NCI-H748 (cell line): ENCODE measurements around the gene PJVK.
A peak's percentile ranks its signal among the peaks of the same experiment; 100 is the strongest.
"Not testable (repeated sequence)": the region's sequence is repeated elsewhere in the genome, so short reads cannot be mapped to it uniquely, and the experiment has no call there.

Experiments used
- DNase-seq: peaks from one replicate; lab custom pipeline; 2025; ENCODE audit not compliant: unreplicated experiment; lab: John Stamatoyannopoulos, UW

Gene PJVK

DNA sequence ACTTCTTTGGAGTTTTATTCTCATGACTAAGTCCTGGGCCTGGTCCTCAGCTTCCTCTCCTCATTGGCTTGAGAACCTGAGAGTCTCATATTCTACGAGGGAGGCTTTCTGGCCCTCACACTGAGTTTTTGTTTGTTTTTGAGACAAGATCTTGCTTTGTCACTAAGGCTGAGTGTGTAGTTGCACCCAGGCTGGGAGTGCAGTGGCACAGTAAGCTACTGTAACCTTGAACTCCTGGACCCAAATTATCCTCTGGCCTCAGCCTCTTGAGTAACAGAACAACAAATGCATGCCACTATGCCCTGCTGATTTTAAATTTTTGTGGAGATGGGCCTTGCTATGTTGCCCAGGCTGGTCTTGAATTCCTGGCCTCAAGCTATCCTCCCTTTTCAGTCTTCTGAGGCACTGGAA, 22.8 kb upstream of the PJVK start:
- no peak for DNase-seq

DNA sequence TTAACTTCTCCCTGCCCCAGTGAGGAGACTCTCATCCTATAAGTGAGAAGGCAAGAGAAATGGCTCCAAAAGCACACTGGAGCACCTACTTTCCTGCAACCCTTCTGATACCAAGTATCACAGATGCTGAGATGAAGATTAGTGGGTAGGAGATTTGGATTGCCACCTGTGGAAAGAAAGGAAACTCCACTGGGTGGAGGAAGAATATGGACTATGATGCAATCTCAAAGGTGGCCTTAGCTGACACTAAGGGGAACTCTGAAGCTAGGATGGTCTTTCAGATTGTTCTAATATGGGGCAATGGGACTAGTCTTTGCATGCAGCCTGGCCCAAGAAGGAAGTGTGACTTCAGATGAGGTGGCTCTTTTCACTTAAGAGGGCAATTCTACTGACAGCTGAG, 21.8 kb upstream of the PJVK start:
- DNase-seq = no peak

DNA sequence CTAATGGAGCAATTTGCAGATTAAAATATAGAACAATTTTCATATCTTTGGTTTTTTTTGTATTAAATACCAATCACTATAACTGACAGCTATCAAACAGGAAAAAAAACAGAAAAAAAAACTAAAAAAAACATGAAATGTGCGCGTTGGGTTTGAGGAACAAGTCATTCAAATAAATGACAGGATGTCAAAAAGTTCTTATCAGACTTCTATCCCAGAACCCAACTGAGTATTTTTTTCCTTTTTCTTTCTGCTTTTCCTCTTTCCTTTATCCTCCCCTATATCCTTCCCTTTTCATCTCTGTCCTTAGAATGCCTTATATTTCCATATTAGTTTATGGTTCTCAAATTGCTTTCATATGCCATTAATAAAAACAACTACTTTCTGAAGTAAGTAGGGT, 14.5 kb upstream of the PJVK start:
- no peak for DNase-seq

DNA sequence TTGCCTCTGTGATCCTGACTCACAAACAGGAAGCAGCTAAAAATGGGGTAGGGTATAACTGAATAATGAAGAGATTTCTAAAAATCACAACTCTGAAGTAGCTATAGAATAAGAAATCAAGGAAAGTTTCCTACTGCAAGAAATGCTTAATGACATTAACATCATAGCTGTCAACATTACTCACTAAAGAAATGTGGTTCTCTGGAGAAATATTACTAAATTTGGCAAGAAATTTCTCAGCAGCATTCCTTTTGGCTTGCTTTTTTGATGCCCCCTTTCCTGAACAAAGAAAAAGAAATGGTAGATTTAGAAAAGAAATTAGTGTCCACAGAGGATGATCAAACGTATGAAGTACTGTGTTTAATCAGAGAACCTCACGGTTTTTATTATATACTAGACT, 9.8 kb upstream of the PJVK start:
- DNase-seq = no peak

DNA sequence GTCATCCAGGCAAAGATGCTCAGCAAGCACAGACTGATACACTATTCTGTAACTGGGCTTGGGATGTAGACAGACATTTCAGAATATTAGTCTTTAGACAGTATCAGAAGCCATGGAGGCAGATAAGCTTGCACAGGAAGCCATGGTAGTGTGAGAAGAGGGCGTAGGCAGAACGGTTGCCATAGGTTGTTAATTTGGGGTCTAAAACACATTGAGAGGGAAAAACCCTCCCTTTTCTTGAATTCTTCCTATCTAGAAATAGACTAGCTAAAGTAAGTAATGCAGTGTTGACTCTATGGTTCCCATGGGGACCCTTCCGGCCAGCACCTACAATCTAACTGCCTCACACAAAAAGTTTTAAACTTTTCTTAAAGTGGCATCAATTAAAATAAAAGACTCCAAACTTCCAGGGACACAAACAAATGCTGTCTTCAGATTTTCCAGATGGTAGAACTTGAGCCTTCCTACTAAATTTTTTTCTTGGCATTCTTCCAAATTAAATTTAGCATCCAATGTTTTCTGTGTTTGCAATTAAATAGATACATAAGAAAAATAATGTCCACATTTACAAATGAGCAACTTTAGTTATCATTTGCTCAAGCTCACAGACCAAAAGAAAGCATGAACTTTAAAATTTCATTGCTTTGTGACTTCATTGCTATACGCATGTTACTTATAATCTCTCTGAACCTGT, 2.1 kb upstream of the PJVK start:
- no peak for DNase-seq

DNA sequence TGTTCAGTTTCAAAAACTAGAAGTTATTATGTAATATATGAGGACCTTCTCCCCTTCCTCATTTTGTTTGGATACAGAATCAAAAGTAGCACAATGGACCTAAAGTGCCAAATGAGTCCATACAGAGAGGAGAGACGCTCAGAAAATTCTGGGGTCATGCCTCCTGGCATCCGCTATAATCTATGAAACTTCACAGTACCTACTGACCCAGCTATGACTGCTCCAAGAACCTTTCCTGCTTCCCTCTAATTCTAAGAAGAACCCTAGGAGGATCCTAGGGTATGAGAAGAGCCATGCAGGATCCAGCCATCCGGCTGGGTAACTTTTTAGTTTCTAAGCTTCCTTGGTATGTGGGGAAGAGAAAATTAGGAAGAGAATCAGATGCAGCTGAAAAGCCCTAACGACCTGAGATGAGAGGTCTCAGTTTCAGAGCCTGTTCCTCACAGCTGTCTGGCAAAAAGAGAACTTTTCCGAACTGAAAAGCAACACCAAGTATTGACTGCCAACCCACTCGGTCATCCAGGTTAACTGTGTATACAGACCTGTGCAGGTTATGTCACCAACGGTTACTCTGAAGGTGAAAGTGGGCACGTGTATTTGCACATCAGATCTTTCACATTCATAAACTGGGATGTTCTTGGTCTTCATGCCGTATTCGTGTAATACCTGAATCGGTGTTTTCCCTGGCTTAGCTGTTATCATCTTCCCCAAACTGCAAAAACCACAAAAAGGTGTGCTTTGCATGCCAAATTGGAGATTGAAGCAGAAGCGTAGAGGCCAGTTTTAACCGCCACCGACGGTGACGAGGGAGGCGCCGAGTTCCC, 1.3 kb upstream of the PJVK start:
- DNase-seq = peak; percentile 53

DNA sequence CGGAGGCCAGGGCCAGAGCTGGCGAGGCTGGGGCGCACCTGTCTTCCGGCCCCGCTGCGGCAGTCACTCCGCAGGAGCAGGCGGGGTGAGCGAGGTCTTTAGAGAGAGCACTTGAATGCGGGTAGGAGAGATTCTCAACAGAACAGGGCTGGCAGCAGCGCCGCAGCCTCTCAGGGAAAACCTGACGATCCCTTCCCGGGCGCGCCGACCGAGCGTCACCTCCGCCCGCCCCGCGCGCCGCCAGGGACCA, 729 bp upstream of the PJVK start:
- no peak for DNase-seq

DNA sequence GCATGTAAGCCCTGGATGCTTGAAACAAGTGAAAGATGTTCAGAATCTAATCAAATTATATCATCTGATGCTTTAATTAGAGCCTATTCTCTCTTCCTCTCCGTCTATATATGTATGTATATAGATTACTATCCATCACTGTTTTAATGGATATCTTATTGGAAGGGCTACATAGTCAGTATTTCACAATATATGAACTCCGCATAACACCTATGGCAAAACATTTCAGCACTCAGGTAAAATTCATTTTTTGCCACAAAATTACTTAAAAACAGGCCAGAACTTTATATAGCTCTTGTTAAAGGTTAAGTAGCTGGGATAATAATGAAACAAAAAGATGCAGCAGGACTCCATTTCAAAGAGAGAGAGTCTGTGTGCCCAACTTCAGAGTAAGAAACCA, 1.2 kb downstream of the PJVK start:
- DNase-seq = no peak

DNA sequence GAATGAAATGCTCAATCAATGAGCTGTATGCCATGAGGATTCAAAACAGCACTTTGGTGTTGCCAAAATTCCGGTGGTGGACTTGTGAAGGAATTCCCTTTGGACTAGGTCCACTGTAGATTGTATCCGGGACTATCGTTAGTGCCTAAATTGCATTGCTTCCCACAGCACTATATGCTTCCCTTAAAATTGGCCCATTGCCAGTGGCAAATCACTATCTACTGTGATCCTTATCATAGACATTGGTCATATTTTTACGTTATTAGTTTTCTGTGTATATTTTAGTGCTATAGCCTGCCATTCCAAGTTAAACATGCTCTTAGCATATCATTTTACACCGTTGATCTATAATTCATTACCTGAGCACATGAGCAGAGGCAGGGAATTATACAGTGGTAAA, 1.7 kb downstream of the PJVK start:
- no peak for DNase-seq

DNA sequence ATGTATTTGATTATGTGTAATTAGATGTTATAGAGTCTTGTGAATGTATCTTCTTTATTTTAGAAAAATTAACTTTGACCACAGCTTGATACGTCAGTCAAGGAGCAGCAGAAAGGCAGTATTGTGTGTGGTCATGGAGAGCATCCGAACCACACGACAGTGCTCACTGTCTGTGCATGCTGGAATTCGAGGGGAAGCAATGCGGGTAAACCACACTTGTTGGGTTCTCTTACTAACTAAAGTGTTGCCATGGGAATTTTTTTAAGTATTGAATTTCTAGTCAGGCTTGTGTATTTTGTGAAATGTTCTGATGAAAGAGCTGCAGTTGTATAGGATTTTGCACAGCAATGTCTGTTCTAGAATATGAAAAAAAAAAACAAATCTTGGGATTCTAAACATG, 4.8 kb downstream of the PJVK start:
- no peak for DNase-seq

DNA sequence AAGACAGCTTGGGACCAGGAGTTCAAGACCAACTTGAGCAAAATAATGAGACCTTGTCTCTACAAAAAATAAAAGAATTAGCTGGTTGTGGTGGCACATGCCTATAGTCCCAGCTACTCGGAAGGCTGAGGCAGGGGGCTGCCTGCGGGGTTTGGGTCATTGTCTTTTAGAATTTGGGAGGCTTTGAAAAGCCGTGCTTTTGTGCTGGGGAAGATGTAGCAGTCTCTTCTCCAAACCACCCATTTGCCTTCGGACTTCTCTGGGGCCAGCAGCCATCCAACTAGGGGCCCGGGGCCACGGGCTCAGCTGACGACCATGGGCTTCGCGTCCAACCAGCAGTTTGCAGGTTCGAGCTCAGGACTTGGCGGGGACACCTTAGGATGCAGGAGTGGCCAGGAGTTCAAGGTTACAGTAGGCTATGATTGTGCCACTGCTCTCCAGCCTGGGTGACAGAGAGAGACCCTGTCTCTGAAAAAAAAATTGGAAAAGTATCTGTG, 6.3 kb downstream of the PJVK start:
- DNase-seq = no peak

DNA sequence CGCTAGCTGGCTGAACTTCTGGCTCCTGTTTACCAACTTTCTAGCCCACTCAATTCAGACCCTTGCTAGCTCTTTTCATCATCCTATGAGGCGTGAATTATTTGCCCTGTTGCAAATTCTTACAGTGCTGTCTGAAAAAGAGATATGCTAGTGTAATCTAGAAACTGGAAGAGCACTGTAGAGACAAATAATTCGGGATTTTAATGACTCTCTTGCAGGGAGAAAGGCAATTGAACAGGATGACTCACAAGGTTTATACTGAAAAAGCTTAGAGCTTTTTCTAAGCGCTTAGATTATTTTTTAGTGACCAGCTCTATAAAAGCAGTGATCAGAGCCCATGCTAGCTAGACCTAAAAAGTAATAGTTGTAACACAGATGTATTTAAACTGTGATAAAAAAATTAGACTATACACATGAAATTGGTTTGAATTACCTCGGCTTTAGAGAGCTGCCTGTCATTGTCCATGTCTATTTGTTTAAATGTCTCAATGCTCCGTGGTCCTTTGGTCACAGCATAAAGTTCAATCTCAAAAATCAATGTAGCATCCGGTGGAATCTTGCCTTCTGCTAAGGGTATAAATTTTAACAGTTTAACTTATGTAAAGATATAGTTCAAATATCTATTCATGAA, 18.2 kb downstream of the PJVK start:
- DNase-seq = no peak

DNA sequence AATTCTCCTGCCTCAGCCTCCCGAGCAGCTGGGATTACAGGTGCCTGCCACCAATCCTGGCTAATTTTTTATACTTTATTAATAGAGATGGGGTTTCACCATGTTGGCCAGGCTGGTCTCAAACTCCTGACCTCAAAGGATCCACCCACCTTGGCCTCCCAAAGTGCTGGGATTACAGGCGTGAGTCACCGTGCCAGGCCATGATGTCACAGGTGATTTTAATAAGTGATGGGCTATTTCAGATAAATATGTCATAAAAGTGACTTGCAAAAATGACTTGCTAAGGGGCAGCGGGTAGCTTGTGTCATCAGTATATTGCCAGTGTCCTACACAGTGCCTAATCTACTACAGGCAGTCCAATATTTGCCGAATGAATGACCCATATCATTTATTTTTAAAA, 20.1 kb downstream of the PJVK start:
- not testable (repeated sequence) for DNase-seq

DNA sequence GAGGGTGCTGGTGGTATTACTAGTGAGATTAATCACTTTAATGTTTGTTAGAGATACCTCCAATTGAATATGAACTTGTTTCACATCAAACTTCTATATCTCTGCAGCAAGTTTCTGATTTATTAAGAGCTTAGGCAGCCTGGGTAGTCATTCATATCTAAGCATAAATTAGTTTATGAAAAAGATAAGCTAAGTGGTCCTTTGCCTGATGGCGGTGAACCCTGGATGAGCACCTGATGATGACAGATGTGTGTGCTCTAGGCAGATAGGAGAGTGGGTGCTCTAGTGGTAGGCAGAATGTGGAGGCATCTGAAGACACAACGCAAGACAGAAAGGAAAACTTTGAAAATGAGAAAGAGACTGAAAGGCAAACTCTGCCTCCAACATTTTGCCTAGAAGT, 22.2 kb downstream of the PJVK start:
- DNase-seq = no peak

DNA sequence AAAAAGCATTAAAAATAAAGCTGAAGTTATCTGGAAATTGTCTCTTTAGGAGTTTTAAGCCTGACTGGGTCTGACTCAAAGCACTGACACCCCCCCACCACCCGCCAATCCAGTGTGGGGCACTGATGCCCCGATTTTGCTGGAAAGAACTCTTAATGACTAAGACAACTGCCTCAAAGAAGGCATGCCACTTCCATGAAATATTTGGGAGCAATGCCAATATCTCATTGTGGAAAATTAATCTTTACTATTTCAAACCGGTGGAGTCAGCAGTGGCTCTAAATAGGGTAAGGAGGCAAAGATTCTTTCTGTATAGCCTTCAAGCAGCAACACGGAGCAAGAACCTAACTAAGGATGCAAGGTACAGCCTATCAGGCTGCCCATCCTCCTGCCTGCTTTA, 22.8 kb downstream of the PJVK start:
- no peak for DNase-seq

DNA sequence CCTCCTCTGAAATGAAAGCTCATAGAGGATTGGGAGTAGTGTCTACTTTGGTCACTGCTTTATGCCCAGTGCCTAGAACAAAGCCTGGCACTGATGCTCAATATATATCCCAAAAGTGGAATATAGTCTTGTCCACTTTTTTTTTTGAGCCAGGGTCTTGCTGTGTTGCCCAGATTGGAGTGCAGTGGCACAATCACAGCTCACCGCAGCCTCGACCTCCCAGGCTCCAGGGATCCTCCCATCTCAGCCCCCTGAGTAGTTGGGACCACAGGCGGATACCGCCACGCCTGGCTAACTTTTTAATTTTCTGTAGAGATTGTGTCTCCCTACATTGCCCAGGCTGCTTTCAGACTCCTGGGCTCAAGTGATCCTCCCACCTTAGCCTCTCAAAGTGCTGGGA, 23.4 kb downstream of the PJVK start:
- DNase-seq = no peak

DNA sequence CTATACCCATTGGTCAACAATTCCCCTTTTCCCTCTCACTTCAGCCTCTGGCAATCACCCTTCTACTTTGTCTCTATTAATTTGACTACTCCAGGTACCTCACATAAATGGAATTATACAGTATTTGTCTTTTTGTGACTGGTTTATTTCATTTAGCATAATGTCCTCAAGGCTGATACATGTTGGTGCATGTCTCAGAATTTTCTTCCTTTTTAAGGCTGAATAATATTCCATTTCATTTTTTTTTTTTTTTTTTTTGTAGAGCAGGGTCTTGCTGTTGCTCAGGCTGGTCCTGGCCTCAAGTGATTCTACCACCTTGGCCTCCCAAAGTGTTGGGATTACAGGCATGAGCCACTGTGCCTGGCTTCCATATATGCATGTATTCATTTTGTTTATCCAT, 25.3 kb downstream of the PJVK start:
- no peak for DNase-seq

DNA sequence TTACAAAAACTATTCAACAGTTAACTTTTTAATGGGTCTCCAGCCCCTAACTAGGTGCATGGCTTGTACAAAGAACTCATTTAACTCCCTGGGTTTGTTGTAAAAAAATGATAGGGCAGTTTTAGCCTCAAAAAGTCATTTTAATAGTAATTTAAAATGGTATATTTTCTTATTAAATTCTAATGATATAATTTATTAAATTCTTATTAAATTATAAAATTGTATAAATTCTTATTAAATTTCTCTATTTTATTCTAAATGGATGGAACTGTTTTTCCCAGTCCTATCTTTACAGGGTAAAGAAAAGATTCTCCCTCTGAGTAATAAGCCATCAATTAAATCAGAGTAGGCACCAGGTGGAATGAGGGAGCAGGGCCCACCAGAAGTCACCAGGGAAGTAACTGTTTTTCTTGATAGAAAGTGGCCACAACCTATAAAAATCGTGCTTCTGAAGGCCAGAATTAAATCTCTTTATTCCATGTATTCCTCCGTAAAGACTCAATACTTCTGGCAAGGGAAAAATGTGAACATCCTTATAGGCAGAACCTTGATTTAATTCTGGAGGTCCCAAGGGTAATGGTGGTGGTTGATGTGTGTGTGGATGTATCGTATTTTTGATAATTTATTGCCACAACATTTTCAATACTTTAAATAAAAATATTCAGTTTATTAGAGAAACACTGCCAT, 26.4 kb downstream of the PJVK start:
- DNase-seq = peak; percentile 18

DNA sequence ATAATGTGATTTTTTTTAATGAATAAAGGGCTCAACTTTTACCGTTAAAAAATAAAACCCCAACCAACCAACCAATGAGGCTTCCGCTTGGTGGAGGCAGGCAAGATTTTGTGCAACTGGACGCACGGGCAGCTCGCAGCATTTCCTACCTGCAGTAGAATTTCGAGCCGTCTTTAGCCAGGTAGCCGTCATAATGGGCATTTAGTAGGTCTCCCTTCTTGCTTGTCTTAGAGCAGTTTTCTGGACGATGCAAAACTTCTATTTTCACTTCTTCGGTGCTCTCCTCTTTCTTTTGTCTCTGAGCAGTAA, 26.9 kb downstream of the PJVK start:
- peak; percentile 67 for DNase-seq

DNA sequence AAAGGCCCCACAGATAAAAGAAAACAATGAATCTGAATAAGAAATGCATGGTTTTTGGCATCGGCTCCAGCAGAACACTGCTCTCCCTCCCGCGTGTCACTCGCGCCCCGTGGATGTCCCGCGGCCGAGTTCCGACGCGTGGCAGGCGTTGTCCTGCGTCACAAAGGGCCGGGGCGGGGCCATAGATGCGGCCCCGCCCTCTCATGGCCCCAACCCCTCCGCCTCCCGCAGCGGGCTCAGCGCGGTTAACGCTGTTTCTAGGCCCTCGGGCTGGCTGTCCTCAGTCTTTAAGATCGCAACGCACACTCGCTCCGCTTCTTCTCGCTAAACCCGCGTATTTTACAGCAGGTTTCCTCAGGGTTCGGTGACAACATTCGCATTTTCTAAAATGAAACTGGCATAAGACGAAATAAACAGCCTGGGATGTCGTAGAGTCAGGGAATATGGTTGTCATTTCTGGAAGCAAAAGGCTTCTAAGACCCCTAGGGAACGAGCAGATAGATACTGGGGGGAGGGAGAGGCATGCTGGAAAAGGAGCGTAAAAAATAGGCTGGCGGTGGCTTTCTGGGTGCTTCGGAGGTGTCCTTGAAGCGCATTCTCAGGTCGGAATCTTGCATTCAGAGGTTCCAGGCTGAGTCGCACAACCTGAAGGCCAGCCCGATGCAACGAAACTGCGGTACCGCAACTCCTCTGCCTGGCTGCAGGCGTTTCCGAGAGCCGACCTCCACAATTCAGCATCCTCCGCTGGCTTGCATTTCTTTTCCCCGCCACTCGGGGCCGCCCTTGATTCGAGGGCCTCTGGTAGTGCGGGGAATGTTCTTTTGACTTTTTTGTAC, 27.5 kb downstream of the PJVK start, which contains the start of gene FKBP7:
Gene FKBP7 (minus strand): TSS at position 162 of the 836 bp plus-strand sequence. CDS start 101 bp downstream, at position 61.
- peak; percentile 91 for DNase-seq

DNA sequence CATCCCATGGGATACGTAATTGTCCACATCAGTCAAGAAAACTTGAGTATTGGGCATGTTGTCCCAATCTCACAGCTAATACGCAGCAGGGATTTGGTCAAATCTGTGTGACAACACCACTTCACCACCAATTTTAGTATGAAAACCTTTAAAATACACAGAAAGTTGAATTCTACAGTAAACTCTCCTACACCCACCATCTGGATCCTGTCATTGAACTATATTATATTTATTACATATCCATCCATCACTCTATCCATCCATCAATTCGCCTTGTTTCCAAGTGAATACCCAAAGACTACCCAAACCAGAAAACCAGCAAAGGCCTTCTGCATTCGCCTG, 28.1 kb downstream of the PJVK start:
- no peak for DNase-seq
